NT2/D1 (cell line): Measurements from ENCODE around the gene DNAJB6.

ENCODE experiments used
- YY1 ChIP-seq: IDR thresholded peaks from 2 replicates; pipeline ENCODE4 v1.6.1; 2011; ENCODE audit not compliant: insufficient read length, insufficient read depth
- ZNF274 ChIP-seq: IDR thresholded peaks from 2 replicates; pipeline ENCODE4 v1.6.1; 2011; ENCODE audit warnings: mild to moderate bottlenecking, low read depth, low read length

DNA sequence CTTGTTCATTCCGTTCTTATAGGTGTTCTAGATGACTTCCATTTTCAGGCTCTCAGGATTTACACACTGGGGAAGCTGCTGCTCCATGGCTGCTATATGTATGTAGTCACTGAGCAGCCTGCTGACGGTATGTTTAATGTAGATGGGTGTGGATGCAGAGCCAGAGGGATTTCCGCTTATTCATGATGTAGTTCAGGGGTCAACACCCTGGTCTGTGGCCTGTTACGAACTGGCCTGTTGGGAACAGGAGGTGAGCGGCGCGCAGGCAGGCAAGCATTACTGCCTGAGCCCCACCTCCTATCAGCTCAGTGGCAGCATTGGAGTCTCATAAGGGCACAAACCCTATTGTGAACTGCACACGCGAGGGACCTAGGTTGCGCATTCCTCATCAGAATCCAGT, 33.9 kb downstream of the DNAJB6 start:
- TF ChIP-seq YY1 = no peak
- no peak for TF ChIP-seq ZNF274
